ENCODE results near the gene PRKAG2.

Gene PRKAG2

GRCh38 chr7:151645311-151645710, 231.6 kb downstream of the PRKAG2 start:
- no peak for DNase-seq (ENCODE audit: low spot score)

- no peak for DNase-seq (ENCODE audit: low spot score)
These were observed 232.4 kb downstream of the PRKAG2 start for GRCh38 chr7:151644554-151644953.

DNA sequence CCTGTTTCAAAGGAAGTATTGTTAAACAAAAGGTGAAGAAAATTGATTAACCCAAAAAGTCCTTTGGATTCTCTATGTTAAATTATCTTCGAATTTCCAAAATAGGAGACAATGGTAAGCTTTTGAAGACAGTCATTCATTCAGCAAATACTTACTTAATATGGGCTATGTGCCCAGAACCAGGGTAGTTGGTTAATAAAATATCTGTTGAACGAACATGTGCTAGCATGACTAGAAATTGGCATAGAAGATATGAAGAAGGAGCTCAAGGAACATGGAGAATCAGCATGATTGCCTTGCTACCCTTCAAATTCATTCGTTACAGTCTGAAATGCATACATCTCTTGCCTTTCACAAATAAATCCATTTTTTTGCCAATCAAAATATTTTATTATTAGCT, 234.2 kb downstream of the PRKAG2 start:
- DNase-seq (ENCODE audit: low spot score), result no peak

GRCh38 chr7:151641587-151641986, 235.3 kb downstream of the PRKAG2 start:
- DNase-seq (ENCODE audit: low spot score), result no peak

- peak; percentile 55 for DNase-seq (ENCODE audit: low spot score)
These were observed 239.1 kb downstream of the PRKAG2 start for GRCh38 chr7:151637781-151638261.

- DNase-seq (ENCODE audit: low spot score), result no peak
These were observed 242.3 kb downstream of the PRKAG2 start for GRCh38 chr7:151634643-151635042.

DNA sequence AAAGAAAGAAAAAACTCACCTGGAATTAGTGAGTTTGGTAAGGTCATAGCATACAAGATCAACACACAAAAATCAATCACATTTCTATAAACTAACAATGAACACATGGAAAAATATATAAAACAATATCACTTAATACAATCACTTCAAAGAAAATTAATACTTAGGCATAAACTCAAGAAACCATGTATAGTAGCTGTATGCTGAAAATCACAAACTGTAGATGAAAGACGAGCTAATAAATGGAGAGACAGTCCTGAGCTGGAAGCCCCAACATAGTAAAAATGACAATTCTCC, 243.5 kb downstream of the PRKAG2 start:
- DNase-seq (ENCODE audit: low spot score), result no peak

DNA sequence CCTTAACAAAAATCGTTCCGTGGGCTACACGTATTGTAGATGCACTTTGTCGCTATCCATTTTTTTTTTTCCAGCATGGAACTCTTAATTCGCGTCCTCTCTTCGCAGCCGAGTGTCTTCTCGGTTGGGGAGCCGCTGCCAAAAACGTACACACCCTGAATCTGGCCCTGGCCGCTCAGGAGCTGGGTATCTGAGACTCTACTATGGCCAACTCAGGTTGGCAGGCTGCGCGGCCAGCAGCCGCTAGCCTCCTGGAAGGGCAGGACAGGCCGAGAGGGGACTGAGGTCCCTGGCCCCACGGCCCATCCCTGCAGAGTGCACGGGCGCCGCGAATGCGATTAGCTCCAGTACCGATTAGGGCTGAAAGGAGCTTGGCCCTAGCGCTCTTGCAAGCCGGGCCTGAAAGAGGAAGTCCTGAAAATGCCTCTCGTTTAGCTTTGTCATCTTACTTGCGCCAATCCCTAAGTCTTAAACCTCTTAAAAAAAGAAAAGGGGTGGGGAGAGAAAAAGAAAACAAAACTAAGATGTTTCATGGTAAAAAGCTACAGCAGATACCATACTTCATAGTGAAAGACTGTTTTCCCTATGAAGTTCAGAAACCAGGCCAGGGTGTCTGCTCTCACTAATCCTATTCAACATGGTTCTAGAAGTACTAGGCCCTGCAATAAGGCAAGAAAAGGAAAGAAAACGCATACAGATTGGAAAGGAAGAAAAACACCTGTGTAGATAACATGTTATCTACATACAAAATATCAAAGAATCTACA, 244.0 kb downstream of the PRKAG2 start:
- peak; percentile 43 for DNase-seq (ENCODE audit: low spot score)

GRCh38 chr7:151631953-151632749, 244.8 kb downstream of the PRKAG2 start:
- peak; percentile 79 for DNase-seq (ENCODE audit: low spot score)

DNA sequence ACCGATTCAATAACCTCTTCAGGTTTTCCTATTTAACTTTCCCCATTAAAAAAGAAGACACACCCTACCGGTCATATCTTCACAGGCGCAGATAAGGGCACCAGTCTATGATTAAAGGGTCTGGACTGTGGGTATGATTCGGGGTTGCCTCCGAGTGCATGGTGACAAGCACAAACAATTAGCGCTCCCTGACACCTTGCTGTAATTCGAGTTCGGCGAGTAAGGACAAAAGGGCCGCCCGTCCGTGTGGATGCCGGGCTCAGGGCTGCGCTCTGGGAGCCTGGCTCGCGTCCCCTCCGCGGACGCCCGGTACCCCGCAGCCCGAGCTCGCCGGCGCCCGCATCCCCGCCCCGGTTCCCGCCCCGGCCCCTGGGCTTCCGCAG, 245.4 kb downstream of the PRKAG2 start:
- no peak for DNase-seq (ENCODE audit: low spot score)

DNA sequence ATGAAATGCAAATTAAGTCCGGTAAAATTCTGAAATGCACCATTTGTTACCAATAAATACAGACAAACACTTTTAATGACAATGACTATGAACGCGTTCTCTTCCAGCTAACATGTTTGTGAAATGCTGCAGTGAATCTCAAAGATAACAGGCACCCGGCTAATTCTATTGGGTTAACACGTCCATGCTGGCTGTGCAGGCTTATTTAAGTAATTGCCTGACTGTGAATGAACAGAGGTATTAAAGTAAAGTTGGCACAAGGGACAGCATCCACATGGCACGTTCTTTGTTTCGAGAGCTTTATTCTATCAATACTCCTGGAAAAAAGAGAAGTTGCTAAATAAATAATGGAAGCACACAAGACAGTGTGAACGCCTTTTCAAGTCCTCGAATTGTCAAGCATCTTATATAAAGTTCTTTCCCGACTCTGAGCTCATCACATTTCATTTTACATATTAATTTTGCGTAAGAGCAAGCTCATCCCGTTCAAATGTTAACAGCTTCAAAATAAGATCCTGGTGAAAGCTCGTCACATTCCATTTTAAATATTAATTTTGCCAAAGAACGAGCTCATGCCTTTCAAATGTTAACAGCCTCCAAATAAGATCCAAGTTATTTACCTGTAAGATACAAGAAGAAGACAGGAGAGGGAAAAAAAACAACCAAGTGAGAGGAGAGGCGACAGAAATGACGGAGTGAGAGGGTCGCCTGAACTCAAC, 245.9 kb downstream of the PRKAG2 start:
- no peak for DNase-seq (ENCODE audit: low spot score)

DNA sequence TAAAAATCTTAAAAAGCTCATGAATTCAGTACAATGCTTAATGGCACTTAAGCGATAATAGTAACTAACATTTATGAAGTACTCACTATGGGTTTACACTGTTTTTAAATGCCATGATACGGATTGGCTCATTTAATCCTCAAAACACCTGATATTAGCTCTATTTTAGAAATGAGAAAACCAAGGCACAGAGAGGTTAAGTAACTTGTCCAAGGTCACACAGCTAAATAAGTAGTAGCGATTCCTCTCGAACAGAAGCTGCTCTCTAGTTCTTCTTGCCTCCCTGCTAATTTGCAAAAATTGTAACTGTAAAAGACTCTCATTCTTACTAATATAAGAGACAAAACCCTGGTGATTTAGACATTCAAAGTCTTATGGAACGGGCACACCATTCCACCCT, 246.6 kb downstream of the PRKAG2 start:
- DNase-seq (ENCODE audit: low spot score), result no peak

- no peak for DNase-seq (ENCODE audit: low spot score)
These were observed 247.1 kb downstream of the PRKAG2 start for GRCh38 chr7:151629713-151630272.

DNA sequence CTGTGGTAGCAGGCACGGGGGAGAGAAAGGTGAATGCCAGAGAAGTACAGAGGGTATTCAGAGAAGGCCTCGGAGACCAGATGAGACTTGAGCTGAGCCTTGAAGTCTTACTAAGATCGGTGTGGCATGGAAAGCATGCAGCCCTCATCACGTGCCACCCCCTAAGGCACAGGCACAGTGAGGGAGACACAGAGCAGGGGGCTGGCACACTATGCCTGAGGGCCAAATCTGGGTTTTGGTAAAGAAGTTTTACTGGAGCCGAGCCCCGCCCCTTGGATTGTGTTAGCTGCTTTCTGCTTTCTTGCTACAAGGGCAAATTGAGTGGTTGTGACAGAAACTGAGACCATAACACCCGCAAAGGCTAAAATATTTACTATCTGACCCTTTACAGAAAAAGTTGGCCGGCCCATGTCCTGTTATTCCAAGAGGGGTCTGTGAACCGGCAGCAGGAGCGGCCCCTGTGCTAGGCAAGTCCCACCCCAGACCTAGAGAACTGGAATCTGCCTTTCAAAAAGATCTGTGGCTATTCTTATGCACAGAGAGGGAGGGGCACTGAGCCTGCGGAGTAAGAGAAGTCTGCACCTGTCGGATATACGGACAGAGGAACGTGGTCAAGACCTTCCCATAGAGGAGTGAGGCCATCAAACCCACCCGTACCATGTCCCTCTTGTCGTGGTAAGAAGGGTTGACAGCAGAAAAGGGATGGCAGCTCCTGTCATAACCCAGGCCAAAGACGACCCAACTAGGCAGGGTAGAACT, 247.9 kb downstream of the PRKAG2 start:
- no peak for DNase-seq (ENCODE audit: low spot score)

- no peak for DNase-seq (ENCODE audit: low spot score)
These were observed 250.3 kb downstream of the PRKAG2 start for GRCh38 chr7:151626422-151627115.

DNA sequence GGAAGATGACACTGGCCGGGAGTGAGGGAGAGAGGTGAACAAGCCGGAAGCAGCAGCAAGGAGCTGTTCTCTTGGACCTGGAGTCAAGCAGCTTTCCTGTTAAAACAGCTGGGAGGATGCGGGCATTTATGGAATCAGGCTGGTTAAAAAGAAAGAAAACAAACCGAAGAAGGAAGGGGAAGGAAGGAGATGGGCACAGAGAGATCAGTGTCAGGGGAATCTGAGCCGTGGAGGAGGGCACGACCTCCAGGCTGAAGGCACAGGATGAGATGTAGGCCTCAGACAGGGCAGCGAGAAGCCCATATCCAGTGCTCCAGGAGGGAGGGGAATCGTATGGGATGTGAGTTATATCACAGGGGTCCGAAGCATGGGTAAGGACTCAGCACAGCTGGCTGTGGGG, 251.3 kb downstream of the PRKAG2 start:
- no peak for DNase-seq (ENCODE audit: low spot score)

DNA sequence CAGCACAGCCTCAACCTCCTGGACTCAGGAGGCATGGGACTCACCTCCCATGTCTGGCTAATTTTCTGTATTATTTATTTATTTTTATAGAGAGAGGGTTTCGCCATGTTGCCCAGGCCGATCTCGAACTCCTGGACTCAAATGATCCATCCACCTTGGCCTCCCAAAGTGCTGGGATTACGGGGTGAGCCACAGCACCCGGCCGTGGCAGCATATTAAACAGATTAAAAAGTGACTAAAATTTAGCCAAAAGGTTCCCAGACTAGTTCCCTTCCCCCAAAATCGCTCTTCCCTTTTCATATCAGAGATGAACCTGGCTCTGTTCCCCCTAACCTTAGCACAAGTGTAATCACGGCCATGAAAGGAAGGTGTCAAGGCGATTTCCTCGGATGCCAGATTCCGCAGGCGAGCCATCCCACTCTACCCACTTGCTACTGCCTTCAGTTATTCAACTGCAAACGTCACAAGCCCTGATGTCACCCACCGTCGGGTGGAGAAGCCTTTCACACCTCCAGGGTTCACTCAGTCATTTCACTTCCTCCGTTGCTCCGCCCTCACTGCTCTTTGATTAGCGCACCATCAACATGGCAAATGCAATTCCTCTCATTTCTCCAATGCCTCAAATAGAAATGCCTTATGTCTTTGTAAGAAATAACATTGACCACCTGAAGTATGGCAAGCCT, 252.5 kb downstream of the PRKAG2 start:
- no peak for DNase-seq (ENCODE audit: low spot score)

- DNase-seq (ENCODE audit: low spot score), result peak; percentile 34
These were observed 253.1 kb downstream of the PRKAG2 start for GRCh38 chr7:151623766-151624165.

GRCh38 chr7:151621961-151622360, 255.0 kb downstream of the PRKAG2 start:
- DNase-seq (ENCODE audit: low spot score), result no peak

- no peak for DNase-seq (ENCODE audit: low spot score)
These were observed 260.3 kb downstream of the PRKAG2 start for GRCh38 chr7:151616443-151617213.

All from hepatic stellate cell (primary cell).